HepG2 (cell line): ENCODE results near the gene RAB43. TPM values are rescaled to one million over a fixed set of nuclear protein-coding genes. Genes with fewer than 3 reads are reported as not detected.
"Not testable (repeated sequence)": the region's sequence is repeated elsewhere in the genome, so short reads cannot be mapped to it uniquely, and the experiment has no call there.

Experiments used
- ATAC-seq: fragments of 200-7000 bp; cut with Tn5 transposase; 3 replicates; pipeline ENCODE4 v1.9.1; 2020; ENCODE audit warnings: mild to moderate bottlenecking, moderate library complexity
- BruUV-seq: library from RNA; stranded (reverse); fragments of 400-500 nt; replicated peaks from 2 replicates; lab custom pipeline; 2021; lab: Mats Ljungman, UMichigan
- CTCF ChIA-PET: fragments of 300-600 bp; formaldehyde crosslinking; extraction: SDS; loops from one replicate; lab custom pipeline; 2021; ENCODE audit warnings: low total read pairs, inconsistent platforms, low intra/inter-chr PET ratio; lab: Yijun Ruan, JAX
- POLR2A ChIA-PET: fragments of 350-600 bp; sonication (Branson Sonifier 250); formaldehyde crosslinking; loops from one replicate; lab custom pipeline; 2020; ENCODE audit warnings: antibody characterized with exemption, inconsistent platforms; lab: Yijun Ruan, JAX
- DNase-seq: peaks from one replicate; pipeline ENCODE4 v3.0.0-alpha.2; 2015; ENCODE audit warnings: low spot score
- FAIRE-seq: peaks from 3 replicates; lab custom pipeline; 2011; peaks lifted over from hg19 to GRCh38; lab: Jason Lieb, UNC
- H2AFZ ChIP-seq: one replicate; pipeline ENCODE4 v1.6.1; 2011; ENCODE audit warnings: low read length, inconsistent platforms
- H3K27ac ChIP-seq: fragments of 300-600 bp; 3 replicates; pipeline ENCODE4 v1.8.0; 2011; ENCODE audit warnings: mixed run types, mild to moderate bottlenecking, mixed read lengths, low read length, inconsistent platforms; ENCODE audit not compliant: insufficient read depth; ENCODE audit errors: extremely low read length
- H3K27me3 ChIP-seq, 2 experiments: fragments of 200-600 bp in 1 of 2; 2 replicates in 1 of 2; 3 replicates in 1 of 2; pipeline versions ENCODE4 v1.6.0 to v1.8.0; 2011; ENCODE audit warnings: low read length in 2 of 2, mild to moderate bottlenecking in 2 of 2, moderate library complexity in 2 of 2, inconsistent platforms in 1 of 2; ENCODE audit not compliant: insufficient read depth in 2 of 2, control insufficient read depth in 1 of 2
- H3K36me3 ChIP-seq, 2 experiments: fragments of 200-600 bp in 1 of 2; replicated peaks in 1 of 2; 2 replicates in 1 of 2; 3 replicates in 1 of 2; pipeline versions ENCODE4 v1.5.1 to v1.8.0; 2011; ENCODE audit warnings: low read length in 2 of 2, inconsistent platforms in 1 of 2; ENCODE audit not compliant: insufficient read depth in 2 of 2, control insufficient read depth in 1 of 2
- H3K4me1 ChIP-seq: 2 replicates; pipeline ENCODE4 v1.5.1; 2012; ENCODE audit warnings: low read length, inconsistent platforms; ENCODE audit not compliant: insufficient read depth
- H3K4me2 ChIP-seq: 2 replicates; pipeline ENCODE4 v1.6.0; 2011; ENCODE audit warnings: low read depth, low read length, inconsistent platforms
- H3K4me3 ChIP-seq, 3 experiments: fragments of 200-600 bp in 1 of 3; sonication (generic), shearing (Covaris generic) in 1 of 3; replicated peaks in 1 of 3; 2 replicates each; pipeline ENCODE4 v1.5.1; 2011 to 2016; ENCODE audit warnings: low read length in 3 of 3, inconsistent platforms in 2 of 3, low read depth in 2 of 3, mild to moderate bottlenecking in 2 of 3, control low read depth in 1 of 3, mixed read lengths in 1 of 3; ENCODE audit not compliant: insufficient read depth in 1 of 3
- H3K79me2 ChIP-seq: one replicate; pipeline ENCODE4 v1.6.1; 2011; ENCODE audit warnings: low read length, inconsistent platforms; ENCODE audit not compliant: insufficient read depth
- H3K9ac ChIP-seq: 2 replicates; pipeline ENCODE4 v1.6.0; 2011; ENCODE audit warnings: mild to moderate bottlenecking, low read depth, low read length, inconsistent platforms; ENCODE audit not compliant: insufficient read depth
- H3K9me3 ChIP-seq: 2 replicates; pipeline ENCODE4 v1.5.1; 2012; ENCODE audit warnings: mild to moderate bottlenecking, low read length
- H4K20me1 ChIP-seq: 2 replicates; pipeline ENCODE4 v1.6.0; 2011; ENCODE audit warnings: inconsistent platforms, mild to moderate bottlenecking, low read length, moderate library complexity; ENCODE audit not compliant: insufficient read depth
- GLMP ChIP-seq: sonication (generic); formaldehyde crosslinking; IDR thresholded peaks from 2 replicates; pipeline ENCODE4 v1.9.0; 2021; ENCODE audit warnings: missing genetic modification reagents, mild to moderate bottlenecking, borderline replicate concordance
- MAFF ChIP-seq: IDR thresholded peaks from 2 replicates; pipeline ENCODE4 v1.6.1; 2011; ENCODE audit warnings: low read depth, low read length, improper control_type of control experiment
- MAFK ChIP-seq, 2 experiments: IDR thresholded peaks in 1 of 2; conservative IDR thresholded peaks in 1 of 2; 2 replicates each; pipeline ENCODE4 v1.6.1; 2011; ENCODE audit warnings: improper control_type of control experiment in 2 of 2, low read length in 2 of 2
- NFYB ChIP-seq: sonication (generic); formaldehyde crosslinking; IDR thresholded peaks from 2 replicates; pipeline ENCODE4 v1.4.0; 2020; ENCODE audit warnings: missing genetic modification reagents
- SOX6 ChIP-seq, 2 experiments: fragments of 450-650 bp in 1 of 2; sonication (generic) in 1 of 2; formaldehyde crosslinking in 1 of 2; IDR thresholded peaks; 2 replicates each; pipeline versions ENCODE4 v1.4.0 to v1.6.1; 2017 to 2020; ENCODE audit warnings: antibody characterized with exemption in 1 of 2, mild to moderate bottlenecking in 1 of 2, missing genetic modification reagents in 1 of 2
- ZFP37 ChIP-seq: sonication (generic); formaldehyde crosslinking; IDR thresholded peaks from 2 replicates; pipeline ENCODE4 v1.4.0; 2020; ENCODE audit warnings: missing genetic modification reagents, borderline replicate concordance
- ZNF224 ChIP-seq: sonication (generic); formaldehyde crosslinking; IDR thresholded peaks from 2 replicates; pipeline ENCODE4 v1.5.0; 2020; ENCODE audit warnings: mild to moderate bottlenecking, missing genetic modification reagents
- ZNF513 ChIP-seq: sonication (generic); formaldehyde crosslinking; conservative IDR thresholded peaks from 2 replicates; pipeline ENCODE4 v1.5.0; 2020; ENCODE audit warnings: missing genetic modification reagents
- ZNF615 ChIP-seq: sonication (generic); formaldehyde crosslinking; IDR thresholded peaks from 2 replicates; pipeline ENCODE4 v1.5.0; 2020; ENCODE audit warnings: mild to moderate bottlenecking, missing genetic modification reagents, borderline replicate concordance
- ZNF720 ChIP-seq: sonication (generic); formaldehyde crosslinking; IDR thresholded peaks from 2 replicates; pipeline ENCODE4 v1.4.0; 2020; ENCODE audit warnings: missing genetic modification reagents
- WGBS: methylation state at CpG from one replicate; pipeline ENCODE4 v1.1.6; 2017; ENCODE audit warnings: low lambda C conversion rate; 5-methylcytosine and 5-hydroxymethylcytosine counted together
- in situ Hi-C: cut with HindIII; loops from 2 replicates; pipeline ENCODE4 v1.10.0; 2017; ENCODE audit warnings: low pct_unique_long_range_greater_than_20kb; ENCODE audit not compliant: extremely low pct_ligation_motif_present
- intact Hi-C: fragments of 100-400 bp; cut with micrococcal nuclease; formaldehyde crosslinking; loops from one replicate; pipeline ENCODE4 v1.10.0; 2022; ENCODE audit not compliant: unreplicated experiment
- polyA plus RNA-seq, 8 experiments: library from polyadenylated mRNA; depleted of rRNA in 3 of 8; stranded (reverse) in 7 of 8; unstranded in 1 of 8; fragments of >200 nt; fragmentation: Illumina TruSeq in 4 of 8; extraction: Trizol in 4 of 8; gene quantifications; 2 replicates each; pipeline versions ENCODE4 v1.2.1 to v1.2.3, GENCODE V29; 2011 to 2016; ENCODE audit warnings: low read depth in 4 of 8, missing spikeins in 1 of 8, mixed read lengths in 1 of 8; ENCODE audit not compliant: insufficient read depth in 1 of 8
- total RNA-seq, 5 experiments: library from RNA; depleted of rRNA; stranded (reverse); fragments of >200 nt; fragmentation: Illumina TruSeq; extraction: Trizol; gene quantifications; 2 replicates each; pipeline ENCODE4 v1.2.3, GENCODE V29; 2016; ENCODE audit warnings: low read depth in 1 of 5

Gene RAB43
- total and polyA plus RNA-seq, 2 of the 13 experiments (the other 11 are each of a cell fraction or from before 2014, with no cell fraction given) = 11.8 to 18.4 TPM

GRCh38 chr3:129069313-129070085, 52.1 kb downstream of the RAB43 start:
- H3K79me2 ChIP-seq, H2AFZ ChIP-seq, intact Hi-C loops, H3K4me1 ChIP-seq, H3K36me3 ChIP-seq, H3K4me2 ChIP-seq, ATAC-seq, in situ Hi-C loops, CTCF ChIA-PET, DNase-seq, H3K9ac ChIP-seq, POLR2A ChIA-PET, H3K4me3 ChIP-seq: not testable (repeated sequence)
- H3K27me3 ChIP-seq = peaks cover 1 to 20% of the 10 kb centered on the region in 2 experiments; a peak in 3 of 5 replicates
- 52% methylated on average over 11 of the region's 13 CpGs for WGBS
- TF ChIP-seq MAFK (conservative IDR thresholded peaks at IDR 0.05 in 1 of 2, IDR thresholded peaks at IDR 0.05 in 1 of 2; ENCODE audit: low read length in 2 of 2) (peak in 1 of 2 experiments; percentile 14; a peak in 1 of 4 replicates), NFYB (CRISPR knock-in tag) (peak; percentile 42), MAFF (peak; percentile 12; the same call in 1 of the 2 replicates)
- TF ChIP-seq, all 625 proteins: peak for 3; not testable (repeated sequence) for 622
- not testable (repeated sequence) for BruUV-seq, FAIRE-seq, H4K20me1 ChIP-seq, H3K9me3 ChIP-seq, H3K27ac ChIP-seq

GRCh38 chr3:129068291-129068886, 53.2 kb downstream of the RAB43 start:
- DNase-seq (no peak), FAIRE-seq (no peak), ATAC-seq (no peak)
- no peaks in the 10 kb centered on the region for H3K79me2 ChIP-seq
- no peaks in the 10 kb centered on the region for H4K20me1 ChIP-seq
- intact Hi-C loops = no loop called here
- H3K36me3 ChIP-seq = no peaks in the 10 kb centered on the region
- 0 out of 2 replicates have a peak, but pooled peaks cover 7% of the 10 kb centered on the region for H3K4me1 ChIP-seq
- H3K27ac ChIP-seq = no peak overlapping the region
- in situ Hi-C loops = no loop called here
- no peak overlapping the region for H3K9ac ChIP-seq
- WGBS = 69% methylated on average over 27 of the region's 44 CpGs
- POLR2A ChIA-PET = interaction anchor here (0.6 kb wide), 1 partner anchor 144 kb away, joined by 4 read pairs; no protein-coding TSS in a partner anchor
- no peaks in the 10 kb centered on the region for H3K9me3 ChIP-seq
- peaks cover 1 to 27% of the 10 kb centered on the region in 2 experiments; a peak in 4 of 5 replicates for H3K27me3 ChIP-seq
- no peak overlapping the region for H3K4me2 ChIP-seq
- CTCF ChIA-PET = no interaction called here
- no TSS peak for BruUV-seq
- H2AFZ ChIP-seq = no peak overlapping the region
- H3K4me3 ChIP-seq = no peak overlapping the region
- TF ChIP-seq GLMP (no peak), ZNF720 (no peak), ZFP37 (CRISPR knock-in tag) (no peak), ZNF513 (CRISPR knock-in tag) (no peak), ZNF224 (CRISPR knock-in tag) (no peak), ZNF615 (CRISPR knock-in tag) (no peak), SOX6 (IDR thresholded peaks at IDR 0.05) (no peak), SOX6 (CRISPR knock-in tag; IDR thresholded peaks at IDR 0.05) (no peak)
